Measurements from ENCODE around the gene MYMK.
A peak's percentile ranks its signal among the peaks of the same experiment; 100 is the strongest.
"Not testable (repeated sequence)": the region's sequence is repeated elsewhere in the genome, so short reads cannot be mapped to it uniquely, and the experiment has no call there.

The MYMK gene, protein sequence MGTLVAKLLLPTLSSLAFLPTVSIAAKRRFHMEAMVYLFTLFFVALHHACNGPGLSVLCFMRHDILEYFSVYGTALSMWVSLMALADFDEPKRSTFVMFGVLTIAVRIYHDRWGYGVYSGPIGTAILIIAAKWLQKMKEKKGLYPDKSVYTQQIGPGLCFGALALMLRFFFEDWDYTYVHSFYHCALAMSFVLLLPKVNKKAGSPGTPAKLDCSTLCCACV

DNA sequence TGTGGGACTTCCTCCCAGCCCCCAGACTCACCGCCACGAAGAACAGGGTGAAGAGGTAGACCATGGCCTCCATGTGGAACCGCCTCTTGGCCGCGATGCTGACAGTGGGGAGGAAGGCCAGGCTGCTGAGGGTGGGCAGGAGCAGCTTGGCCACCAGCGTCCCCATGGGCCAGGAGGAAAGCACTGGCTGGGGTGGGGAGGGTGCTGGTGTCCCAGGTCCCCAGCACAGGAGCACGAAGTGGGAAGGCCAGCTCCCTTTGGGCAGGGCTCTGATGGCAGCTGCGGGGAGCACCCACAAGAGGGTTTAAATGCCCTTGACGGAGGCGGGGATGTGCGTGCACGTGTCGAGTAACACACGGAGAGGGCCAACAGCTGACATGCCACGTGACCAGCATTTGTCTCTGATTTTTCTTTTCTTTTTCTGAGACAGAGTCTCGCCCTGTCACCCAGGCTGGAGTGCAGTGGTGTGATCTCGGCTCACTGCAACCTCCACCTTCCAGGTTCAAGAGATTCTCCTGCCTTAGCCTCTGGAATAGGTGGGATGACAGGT lies at the start of gene MYMK:
Gene MYMK (minus strand): TSS at position 281 of the 550 bp plus-strand sequence. CDS start 115 bp downstream, at position 166.
- DNase-seq, result no peak

DNA sequence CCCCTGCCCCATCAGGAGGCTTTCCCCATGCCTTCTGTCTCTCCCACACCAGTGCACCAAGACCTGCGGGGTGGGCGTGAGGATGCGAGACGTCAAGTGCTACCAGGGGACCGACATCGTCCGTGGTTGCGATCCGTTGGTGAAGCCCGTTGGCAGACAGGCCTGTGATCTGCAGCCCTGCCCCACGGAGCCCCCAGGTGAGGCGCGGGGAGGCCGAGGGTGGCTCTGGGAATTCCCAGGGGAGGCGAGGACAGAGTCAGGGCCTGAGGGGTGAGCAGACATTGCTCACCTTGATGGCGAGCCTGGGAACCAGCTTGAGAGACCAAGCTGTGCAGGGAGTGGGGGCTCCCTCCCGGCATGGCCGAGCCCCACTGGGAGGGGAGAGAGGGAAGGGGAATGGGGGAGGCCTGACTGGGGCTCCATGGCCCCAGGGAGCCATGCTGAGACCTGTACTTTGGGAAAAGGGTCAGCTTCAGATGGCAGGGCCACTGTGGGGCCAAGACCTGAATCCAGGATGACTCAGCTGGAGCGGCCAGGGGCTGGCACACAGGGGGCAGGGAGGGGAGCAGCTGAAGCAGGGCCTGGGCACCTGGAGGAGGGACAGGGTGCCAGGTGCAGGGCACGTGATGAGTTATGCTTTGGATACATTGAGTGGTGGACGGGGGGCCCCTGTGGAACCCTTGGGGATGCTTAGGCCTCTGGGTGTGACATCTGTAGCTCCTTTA lies 49.2 kb upstream of the MYMK start:
- no peak for DNase-seq

DNA sequence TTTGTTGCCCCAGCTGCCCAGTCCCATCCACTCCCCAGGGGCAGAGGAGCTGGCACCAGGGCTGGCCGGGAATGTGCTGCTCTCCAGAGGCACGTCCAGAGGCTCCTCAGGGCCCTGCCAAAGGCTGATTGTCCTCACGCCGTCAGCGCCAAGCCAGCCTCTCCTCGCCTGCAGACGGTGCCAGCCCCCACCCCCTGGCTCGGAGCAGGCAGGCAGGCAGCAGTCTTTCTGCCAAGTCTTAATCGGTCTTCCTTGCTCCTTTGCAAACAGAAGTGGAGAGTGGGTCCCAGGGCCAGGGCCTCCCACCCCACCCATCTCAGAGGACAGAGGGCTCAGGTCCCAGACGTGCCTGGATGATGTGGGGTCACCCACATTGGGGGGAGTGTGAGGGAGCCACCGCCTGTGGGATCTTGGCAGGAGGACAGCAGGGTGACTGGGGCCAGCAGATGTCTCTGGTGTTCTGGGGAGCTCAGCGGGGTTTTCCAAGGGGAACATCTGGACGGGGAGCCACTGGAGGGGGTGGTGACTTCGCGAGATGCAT lies 48.1 kb upstream of the MYMK start:
- DNase-seq, result no peak

DNA sequence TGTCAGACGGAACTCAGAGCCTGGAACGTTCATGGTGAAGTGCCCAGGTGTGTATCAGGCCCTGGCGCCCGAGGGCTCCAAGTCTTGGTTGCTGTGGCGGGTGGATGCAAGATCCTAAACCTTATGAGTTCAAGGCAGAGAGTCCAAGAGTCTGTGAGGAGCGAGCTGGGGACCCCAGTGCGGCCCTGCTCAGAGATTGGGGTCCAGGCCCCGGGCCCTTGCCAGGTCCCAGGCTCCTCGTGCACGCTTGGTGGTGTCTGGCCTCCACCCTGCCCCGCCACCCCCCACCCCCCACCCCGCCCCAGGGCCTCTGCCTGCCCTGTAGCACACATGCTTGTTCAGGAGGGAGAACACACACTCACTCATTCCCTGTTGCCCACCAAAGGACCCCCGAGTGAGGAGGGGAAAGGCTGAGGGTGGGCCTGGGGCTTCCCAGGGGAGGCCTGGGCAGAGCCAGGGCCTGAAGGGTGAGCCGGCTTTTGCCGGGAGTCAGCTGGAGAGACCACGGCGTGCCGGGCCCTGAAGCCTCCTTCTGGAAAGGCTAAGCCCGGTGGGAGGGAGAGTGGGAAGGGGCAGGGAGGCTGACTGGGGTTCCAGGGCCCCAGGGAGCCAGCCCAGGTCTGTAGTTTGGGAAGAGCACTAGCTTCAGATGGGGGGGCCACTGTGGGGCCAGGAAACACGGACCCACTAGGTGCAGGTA lies 47.3 kb upstream of the MYMK start:
- no peak for DNase-seq

DNA sequence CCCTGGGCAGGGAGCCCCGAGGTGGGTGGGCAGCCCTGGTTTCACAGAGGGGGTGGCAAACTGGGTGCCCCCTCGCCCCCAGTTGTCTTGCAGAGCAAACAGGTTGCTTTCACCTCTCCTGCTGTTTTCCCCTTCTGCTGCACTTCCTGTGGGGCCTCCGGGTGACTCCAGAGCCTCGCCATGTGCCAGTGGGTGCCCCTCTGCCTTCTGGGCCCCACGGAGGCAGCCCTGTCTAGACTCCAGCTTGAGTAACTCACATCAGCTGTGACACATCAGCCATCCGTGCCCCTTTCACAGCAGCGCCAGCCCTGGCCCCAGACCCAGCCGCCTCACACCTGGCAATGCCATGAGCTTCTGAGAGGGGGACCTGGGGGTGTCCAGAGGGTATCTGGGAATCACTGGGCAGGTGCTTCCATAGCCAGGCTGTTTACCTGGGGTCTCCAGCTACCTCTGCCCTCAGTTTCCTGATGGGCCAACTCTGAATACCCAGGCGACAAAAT lies 46.7 kb upstream of the MYMK start:
- DNase-seq, result no peak

DNA sequence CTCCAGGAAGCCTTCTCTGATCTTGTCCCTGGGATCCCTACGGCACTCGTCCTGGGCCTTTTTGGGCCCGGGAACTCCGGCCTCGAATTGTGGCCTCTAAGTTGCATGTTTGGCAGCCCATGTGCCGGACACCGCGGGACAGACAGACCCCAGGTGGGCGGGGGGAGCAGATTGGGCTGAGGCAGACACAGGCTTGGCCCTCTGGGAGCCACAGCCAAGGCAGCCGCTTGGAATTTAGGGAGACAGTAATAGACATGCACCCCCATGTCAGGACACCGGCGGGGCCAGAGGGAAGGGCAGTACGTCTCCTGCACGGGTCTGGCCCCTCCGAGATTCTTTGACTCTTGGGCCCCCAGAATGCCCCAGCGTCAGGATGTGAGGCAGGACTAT lies 45.9 kb upstream of the MYMK start:
- no peak for DNase-seq

DNA sequence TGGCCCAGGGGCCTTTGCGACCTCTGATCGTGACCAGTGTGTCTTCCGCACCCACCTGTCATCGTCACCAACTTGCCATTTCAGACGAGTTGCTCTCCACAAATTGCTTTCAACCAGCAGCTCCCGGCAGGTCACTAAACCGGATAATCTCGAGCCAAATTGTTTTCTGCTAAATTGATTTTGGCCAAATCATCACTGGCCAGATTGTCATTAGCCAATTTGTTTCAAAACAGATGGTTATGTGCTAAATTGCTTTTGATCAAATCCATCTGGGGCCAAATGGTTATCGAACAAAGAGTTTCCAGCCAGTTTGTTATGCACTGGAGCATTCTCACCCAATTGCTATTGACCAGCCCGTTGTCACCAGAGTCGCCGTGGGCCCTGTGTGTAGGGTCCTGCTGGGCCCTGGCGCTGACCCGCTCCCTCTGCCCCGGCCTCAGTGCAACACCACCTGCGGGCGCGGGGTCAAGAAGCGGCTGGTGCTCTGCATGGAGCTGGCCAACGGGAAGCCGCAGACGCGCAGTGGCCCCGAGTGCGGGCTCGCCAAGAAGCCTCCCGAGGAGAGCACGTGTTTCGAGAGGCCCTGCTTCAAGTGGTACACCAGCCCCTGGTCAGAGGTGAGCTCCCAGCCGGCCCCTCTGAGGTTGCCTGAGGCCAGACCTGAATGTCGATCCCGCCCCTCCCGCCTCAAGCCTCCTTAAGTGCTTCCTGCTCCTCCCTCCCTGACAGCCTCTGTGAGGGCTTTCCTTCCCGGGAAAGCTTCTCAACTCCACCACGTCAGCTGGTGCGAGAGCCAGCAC lies 45.3 kb upstream of the MYMK start:
- DNase-seq, result no peak

DNA sequence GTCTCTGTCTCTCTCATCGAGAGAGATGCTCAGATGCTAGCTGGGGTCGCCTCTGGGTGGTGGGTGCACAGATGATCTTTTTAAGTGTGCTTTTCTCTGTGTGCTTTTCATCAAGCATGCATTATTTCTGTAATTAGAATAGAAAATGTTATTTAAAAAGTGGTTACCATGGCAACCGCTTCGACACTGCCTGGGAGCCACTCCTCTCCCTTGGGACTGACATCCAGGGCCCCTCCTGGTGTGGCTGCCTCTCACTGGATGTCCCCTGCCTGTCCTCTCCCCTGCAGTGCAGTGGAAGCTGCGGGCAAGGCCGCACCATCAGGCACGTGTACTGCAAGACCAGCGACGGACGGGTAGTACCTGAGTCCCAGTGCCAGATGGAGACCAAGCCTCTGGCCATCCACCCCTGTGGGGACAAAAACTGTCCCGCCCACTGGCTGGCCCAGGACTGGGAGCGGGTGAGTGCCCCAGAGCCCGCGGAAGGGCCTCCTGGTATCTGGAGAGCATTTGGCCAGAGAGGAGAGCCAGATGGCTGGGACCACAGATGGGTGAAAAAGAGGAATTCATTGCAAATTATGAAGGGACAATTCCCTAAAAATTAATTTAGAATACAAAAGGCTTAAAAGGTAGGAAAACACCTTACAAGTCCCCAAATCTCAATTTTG lies 44.5 kb upstream of the MYMK start:
- no peak for DNase-seq

DNA sequence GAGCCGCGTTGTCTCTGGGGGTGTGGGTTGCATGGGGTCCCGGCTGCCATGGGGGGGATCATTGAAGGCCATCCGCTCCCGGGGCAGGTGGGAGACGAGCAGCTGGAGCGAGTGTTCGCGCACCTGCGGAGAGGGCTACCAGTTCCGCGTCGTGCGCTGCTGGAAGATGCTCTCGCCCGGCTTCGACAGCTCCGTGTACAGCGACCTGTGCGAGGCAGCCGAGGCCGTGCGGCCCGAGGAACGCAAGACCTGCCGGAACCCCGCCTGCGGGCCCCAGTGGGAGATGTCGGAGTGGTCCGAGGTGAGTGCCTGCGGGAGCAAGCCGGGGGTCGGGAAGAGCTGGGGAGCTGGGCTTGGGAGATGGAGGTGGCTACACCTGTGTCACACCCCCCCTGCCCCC lies 43.4 kb upstream of the MYMK start:
- no peak for DNase-seq

DNA sequence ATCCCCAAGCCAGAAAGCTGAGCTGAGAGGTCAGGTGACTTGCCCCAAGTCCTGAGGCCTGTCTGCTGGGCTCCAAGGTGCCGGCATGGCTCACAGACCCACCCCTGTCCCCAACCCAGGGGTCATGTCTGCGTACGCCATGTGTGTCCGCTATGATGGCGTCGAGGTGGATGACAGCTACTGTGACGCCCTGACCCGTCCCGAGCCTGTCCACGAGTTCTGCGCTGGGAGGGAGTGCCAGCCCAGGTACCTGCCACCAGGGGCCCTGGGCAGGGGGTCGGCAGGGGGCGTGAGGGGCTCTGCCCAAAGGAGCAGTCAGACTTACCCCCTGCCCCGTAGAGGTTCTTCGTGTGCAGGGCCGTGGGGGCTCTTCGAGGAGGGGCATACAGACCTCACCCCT lies 42.1 kb upstream of the MYMK start:
- no peak for DNase-seq

DNA sequence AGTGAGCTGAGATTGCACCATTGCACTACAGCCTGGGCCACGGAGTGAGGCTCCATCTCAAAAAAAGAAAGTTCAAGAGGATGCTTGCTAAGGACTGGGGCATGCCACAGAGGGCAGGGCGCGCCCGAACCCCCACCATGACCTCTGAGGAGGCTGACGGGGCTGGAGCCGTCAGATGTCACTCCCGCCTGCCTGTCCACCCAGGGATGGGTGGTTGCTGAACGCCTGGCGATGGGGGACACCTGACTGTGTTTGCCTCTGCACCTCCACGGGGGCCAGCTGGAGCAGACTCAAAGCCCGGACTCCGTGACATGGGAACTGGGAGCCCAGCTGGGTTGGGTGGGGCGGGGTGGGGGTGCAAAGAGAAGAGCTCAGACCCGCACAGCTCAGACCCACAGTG lies 41.6 kb upstream of the MYMK start:
- DNase-seq, result no peak

DNA sequence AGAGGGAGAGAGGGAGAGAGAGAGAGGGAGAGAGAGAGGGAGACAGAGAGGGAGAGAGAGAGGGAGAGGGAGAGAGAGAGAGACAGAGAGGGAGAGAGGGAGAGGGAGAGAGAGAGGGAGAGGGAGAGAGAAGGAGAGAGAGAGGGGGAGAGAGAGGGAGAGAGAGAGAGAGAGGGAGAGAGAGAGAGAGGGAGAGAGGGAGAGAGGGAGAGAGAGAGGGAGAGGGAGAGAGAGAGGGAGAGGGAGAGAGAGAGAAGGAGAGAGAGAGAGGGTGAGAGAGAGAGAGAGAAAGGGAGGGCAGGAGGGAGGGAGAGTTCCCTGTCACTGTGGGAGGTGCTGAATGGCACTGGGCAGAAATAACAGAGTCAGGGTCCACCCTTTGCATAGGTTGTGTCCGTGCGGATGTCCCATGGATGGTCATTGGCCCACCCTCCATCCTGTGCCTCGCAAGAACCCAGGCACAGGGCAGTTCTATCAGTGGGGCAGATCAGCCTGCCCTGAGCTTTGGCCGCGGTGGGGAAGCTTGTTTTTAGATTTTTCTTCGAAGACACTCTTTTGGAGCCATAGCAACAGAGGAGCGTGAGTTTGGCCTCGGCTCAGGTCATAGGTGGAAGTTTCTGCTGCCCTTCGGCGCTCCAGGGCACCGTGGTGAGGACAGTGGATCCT lies 39.8 kb upstream of the MYMK start:
- no peak for DNase-seq

DNA sequence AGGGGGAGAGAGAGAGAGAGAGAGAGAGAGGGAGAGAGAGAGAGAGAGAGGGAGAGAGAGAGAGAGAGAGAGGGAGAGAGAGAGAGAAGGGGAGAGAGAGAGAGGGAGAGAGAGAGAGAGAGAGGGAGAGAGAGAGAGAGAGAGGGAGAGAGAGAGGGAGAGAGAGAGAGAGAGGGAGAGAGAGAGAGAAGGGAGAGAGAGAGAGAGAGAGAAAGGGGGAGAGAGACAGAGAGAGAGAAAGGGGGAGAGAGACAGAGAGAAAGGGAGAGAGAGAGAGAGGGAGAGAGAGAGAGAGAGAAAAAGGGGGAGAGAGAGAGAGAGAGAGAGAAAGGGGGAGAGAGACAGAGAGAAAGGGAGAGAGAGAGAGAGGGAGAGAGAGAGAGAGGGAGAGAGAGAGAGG lies 39.1 kb upstream of the MYMK start:
- not testable (repeated sequence) for DNase-seq

DNA sequence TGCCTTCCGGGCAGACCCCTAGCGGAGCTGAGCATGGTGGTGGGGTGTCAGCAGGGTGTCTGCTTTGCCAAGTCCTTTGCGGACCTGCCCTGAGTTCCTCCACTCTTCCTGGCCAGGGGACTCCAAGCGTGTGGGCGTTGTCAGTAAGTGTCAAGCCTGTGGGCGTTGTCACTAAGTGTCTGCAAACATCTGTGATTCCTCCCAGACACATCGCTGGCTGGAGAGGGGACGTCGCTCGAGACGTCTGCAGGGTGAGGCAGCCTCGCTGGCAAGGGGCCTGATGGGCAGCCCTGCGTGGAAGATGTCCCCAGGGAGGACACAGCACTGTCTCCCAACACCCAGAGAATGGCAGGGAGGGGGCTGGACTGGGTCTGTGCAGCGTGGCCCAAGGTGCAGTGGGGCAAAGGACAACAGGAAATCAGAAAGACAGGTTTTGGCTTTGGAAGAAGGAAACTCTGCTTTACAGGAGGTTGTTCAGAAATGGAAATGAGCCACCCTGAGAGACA lies 38.6 kb upstream of the MYMK start:
- no peak for DNase-seq

DNA sequence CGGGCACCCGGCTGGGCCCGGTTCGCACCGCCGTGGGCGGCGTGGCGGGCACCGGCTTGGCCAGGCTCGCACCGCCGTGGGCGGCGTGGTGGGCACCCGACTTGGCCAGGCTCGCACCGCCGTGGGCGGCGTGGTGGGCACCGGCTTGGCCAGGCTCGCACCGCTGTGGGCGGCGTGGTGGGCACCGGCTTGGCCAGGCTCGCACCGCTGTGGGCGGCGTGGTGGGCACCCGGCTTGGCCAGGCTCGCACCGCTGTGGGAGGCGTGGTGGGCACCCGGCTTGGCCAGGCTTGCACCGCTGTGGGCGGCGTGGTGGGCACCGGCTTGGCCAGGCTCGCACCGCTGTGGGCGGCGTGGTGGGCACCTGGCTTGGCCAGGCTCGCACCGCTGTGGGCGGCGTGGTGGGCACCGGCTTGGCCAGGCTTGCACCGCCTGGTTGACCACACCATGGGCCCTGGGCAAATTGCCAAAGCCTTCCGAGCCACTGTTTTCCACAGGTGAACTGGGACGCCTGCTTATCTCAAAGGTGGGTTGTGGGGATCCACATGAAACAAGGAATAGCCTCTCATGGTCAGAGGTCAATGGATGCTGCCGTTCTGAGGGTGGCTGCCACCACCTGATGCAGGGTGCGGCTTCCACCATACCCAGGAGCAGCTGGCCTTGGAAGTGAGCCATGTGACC lies 38.0 kb upstream of the MYMK start:
- no peak for DNase-seq

DNA sequence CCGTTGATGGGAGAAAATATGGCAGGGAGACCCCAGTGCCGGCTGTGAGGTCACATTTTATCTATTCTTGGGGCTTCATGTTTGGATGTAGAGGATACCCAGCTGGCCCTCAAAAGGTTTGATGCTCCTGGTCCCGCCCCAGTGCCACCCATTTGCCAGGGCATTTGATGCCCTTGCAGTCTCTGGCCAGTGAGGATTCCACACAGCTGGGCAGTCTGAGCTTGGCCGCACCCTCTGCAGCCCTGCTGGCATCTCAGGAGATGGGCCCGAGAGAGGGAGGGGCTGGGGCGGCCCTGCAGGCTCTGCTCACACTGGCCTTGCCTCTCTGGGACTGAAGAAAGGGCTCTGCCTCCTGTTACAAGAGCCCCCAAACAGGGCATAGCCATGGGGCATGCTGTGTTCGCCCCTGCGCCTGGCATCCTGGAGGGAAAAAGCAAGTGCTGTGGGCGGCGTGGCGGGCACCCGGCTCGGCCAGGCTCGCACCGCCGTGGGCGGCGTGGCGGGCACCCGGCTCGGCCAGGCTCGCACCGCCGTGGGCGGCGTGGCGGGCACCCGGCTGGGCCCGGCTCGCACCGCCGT lies 37.3 kb upstream of the MYMK start:
- DNase-seq, result no peak

DNA sequence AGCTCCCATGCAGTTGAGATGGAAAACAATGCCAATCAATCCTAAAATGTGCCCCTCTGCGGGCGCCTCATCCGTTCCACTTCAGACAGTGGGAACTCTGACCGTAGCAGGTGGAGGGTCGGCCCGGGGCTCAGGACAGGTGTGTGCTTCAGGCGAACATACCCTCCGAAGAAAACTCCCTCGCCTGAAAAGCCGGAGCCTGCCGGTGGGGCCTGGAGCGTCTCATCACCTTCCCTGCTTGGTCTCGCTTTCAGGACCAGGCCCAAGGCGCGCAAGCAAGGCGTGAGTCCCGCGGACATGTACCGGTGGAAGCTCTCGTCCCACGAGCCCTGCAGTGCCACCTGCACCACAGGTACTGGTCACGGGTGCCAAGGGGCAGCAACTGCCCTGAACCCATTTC lies 36.2 kb upstream of the MYMK start:
- no peak for DNase-seq

DNA sequence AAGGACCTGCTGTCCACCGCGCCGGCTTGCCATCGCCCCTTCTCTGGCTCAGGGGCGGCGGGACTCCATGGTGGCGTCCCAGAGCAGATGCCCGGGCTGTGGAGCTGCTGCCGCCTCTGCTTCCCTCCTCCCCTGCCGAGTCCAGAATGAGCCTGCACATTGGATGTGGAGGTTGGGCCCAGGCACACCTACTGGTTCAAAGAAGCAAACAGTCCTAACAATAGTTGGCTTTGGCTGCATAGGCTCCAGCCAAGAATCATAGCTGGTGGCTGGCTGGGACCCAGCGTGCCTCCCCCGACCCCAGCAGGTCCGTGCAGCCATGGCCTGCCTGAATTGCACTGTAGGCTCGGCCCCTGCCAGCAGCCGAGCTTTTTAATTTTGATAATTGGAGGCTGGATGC lies 35.6 kb upstream of the MYMK start:
- no peak for DNase-seq

DNA sequence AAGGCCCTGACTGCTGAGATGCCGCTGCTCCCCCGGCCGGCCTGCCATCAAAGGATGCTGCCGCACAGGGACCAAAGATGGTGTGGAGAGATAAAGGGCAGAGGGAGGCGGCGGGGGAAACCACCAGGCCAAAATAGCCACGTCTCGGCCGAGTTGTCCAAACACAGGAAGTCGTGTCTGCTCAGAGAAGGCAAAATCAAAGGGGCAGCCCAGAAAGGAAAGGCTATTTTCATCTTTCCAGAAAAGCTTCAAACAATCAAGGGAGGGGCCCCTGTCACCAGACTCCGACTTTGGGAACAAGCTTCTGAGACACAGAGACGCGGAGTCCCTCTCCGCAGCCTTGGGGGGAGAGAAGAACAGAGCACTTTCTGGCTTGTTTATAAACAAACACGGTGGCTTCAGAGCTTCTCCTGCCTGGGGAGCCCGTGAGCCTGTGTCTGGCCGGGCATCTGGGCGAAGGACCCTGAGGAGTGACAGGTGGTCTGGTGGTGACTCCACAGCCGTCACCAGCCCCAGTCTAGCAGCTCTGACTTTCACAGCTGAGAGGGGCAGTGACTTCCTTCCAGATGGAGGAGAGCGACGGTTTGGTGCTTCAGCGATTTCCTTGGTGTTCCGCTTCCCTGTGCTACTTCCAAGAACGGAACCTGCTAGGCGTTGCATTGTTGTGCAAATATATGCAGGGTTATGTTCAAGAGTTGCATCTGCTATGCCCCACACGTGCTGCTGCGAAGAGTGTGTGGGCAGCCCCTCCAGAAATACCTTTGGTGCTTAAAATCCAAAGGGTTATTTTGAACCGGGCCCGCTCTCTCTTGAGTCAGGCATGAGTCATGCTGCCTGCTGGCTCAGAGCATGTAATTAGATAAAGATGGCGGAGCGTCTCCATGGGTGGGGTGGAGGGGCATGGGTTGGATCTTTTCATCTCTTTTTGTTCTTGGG lies 33.7 kb upstream of the MYMK start:
- DNase-seq, result peak; percentile 24

Data from activated T-cell treated with anti-CD3 and anti-CD28 coated beads for 4 hours (primary cell).